Keratinocyte (primary cell): Measurements from ENCODE around the gene PIWIL4.

Experiments used
- EZH2 ChIP-seq: IDR thresholded peaks from one replicate; pipeline ENCODE4 v1.6.1; 2012; ENCODE audit warnings: inconsistent platforms, mild to moderate bottlenecking, low read length, moderate library complexity
- TF ChIP-seq, protein P1 (sequence below), 3 experiments: IDR thresholded peaks in 1 of 3; conservative IDR thresholded peaks in 1 of 3; optimal IDR thresholded peaks in 1 of 3; 2 replicates in 2 of 3; 3 replicates in 1 of 3; pipeline versions ENCODE3 to v1.5.1; 2011; ENCODE audit warnings: low read length in 3 of 3, mild to moderate bottlenecking in 3 of 3, moderate library complexity in 2 of 3, control low read depth in 1 of 3, inconsistent platforms in 1 of 3; ENCODE audit not compliant: insufficient read depth in 2 of 3; ENCODE audit errors: extremely low read depth in 1 of 3

DNA sequence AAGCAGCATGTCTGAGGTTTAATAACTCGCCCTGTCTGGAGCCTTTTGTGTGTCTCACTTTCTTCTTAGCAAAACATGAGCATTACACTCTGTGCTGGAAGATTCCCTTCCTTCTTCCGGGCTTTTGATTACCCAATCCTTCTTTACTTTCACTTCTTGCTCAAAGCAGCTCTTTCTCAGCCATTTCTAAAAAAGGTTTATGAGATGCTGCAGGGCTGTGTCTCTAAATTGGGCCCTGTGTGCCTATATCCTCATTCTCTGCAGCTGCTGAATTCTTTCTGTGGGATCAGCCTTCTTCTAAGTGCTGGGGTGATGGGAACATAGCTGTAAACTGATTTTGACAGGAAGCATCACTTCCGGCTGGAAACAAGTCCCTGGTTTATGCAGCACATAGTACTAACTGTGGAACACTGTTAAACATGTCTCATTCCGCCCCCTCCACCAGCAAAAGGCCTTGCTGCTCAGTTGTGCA is 71.8 kb downstream of the PIWIL4 start:
- TF ChIP-seq, protein P1, sequence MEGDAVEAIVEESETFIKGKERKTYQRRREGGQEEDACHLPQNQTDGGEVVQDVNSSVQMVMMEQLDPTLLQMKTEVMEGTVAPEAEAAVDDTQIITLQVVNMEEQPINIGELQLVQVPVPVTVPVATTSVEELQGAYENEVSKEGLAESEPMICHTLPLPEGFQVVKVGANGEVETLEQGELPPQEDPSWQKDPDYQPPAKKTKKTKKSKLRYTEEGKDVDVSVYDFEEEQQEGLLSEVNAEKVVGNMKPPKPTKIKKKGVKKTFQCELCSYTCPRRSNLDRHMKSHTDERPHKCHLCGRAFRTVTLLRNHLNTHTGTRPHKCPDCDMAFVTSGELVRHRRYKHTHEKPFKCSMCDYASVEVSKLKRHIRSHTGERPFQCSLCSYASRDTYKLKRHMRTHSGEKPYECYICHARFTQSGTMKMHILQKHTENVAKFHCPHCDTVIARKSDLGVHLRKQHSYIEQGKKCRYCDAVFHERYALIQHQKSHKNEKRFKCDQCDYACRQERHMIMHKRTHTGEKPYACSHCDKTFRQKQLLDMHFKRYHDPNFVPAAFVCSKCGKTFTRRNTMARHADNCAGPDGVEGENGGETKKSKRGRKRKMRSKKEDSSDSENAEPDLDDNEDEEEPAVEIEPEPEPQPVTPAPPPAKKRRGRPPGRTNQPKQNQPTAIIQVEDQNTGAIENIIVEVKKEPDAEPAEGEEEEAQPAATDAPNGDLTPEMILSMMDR (optimal IDR thresholded peaks at IDR 0.05 in 1 of 3, IDR thresholded peaks at IDR 0.05 in 1 of 3, conservative IDR thresholded peaks at IDR 0.05 in 1 of 3; ENCODE audit: extremely low read depth in 1 of 3, insufficient read depth in 2 of 3, low read length in 3 of 3) = no peak
- TF ChIP-seq EZH2 = no peak
